ENCODE data around the gene CDK5R2.

CDK5R2 gene

DNA sequence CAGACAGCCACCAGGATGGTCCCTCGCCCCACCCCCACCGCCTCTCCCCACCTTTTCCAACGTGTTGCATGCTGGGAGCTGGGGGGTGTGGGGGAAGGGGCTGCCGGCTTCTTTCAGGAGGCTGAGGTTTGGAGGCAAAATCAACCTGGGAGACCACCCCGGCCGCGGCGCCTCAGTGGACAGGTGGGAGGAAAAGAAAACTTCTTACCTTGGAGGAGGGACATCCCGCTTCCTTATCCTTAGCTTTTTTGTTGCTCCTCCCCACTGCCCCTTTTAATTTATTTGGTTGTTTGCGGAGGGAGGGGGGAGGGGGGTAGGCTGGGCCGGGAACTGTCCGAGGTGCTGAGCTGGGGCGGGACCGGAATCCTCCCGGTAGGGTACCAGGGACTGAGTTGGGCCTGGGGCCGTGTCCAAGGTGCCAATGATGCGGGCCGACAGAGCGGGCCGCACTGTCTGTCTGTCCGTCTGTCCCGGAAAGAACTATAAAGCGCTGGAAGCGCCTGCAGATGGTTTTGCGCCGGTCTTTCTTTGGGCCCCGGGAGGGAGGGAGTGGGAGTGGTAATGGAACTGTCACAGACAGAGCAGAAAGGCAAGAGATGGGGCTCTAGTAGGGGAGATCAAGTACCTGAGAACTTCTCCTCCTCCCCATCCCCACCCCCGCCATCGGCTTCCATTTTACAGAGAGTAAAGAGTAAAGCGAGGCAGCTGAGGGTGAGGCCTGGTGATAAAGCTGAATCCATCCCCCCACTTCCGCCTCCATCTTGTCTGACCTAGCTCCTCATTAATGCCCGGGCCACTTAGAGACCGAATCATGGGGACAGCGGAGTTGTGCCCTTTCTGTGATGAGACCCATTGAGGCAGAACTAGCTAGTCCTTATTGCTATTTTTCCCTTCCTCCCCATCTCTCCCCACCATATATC lies 2.4 kb downstream of the CDK5R2 start:
- in situ Hi-C loops (cut with MboI; ENCODE audit: low sequenced_read_pairs), result no loop called here

DNA sequence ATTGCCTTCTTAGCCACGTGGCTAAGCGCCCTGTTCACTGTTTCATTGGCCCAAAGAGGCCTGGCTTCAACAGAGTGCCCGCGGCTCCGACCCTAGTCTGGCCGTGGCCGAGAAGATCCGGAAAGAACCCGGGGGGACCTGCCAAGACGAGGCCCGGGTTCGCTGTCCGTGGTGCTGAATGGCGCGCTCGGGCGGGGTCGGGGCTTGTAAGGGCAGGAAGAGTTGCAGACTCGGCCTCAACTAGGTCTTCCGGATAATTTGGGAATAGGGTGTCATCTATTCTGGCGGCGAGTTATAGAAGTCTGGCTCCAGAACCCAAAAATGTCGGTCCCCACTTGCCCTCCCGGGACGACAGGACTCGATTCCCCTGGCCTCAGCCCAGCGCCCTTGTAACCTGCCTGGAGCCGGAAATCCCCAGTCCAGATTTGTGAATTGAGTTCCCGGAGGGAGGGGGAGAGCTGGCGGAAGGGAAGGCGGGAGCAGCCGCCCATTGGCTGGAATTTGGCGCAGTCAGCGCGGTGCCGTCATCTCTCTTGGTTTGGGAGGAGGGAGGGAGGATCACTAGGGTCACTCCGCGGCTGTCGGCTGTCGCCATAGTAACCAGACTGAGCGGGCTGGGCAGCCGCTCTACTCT lies 3.5 kb downstream of the CDK5R2 start:
- in situ Hi-C loops (cut with MboI; ENCODE audit: low sequenced_read_pairs), result no loop called here

DNA sequence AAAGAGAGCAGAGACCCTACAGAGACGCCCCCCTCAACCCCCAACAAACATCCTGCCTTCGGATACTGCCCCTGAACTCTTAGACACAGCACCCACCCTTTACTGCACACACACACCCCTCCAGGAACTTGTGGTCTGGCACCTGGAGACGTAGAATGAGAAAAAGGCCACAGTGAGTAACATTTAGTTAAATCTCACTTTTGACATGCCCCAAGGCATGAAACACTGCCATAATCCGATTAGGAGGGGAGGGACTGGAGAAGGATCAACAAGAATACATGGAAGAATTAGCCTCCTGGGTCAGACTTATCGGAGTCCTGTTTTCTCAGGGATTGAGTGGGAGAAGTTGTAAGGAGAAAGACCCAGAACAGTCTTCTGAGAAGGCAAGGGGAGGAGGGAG lies 4.1 kb downstream of the CDK5R2 start:
- in situ Hi-C loops (cut with MboI; ENCODE audit: low sequenced_read_pairs), result no loop called here

DNA sequence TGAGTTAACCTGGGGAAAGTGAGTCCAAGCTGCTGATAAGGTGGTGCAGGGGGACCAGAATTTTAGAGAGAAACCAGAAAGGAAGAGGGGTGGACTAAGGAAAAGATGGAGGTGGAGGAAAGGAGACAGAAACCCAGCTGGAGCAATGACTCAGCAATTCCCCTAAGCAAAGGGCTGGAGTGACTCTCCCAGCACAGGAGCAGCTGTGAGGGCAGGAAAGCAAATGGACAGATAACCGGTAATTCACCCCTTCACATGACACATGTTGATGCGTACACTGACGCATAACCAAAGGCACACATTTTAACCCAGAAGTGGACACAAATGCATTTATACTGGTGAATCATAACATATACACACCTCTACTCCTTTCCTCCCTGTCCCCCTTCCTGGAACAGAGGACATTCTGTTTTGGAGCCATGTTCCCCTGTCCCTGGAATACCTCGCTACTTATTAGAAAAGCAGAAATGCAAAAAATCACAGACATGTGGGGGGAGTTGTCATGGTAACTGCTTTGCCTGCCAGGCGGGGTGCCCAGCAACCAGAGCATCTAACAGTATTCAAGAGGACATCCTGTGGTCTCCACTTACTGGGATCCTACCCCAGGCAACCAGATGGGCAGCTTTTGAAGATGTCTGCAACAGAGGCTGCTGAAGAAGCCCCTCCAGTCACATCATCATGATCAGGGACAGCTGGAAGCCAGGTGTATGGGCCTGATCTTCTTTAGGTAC lies 4.7 kb downstream of the CDK5R2 start:
- in situ Hi-C loops (cut with MboI; ENCODE audit: low sequenced_read_pairs), result no loop called here

DNA sequence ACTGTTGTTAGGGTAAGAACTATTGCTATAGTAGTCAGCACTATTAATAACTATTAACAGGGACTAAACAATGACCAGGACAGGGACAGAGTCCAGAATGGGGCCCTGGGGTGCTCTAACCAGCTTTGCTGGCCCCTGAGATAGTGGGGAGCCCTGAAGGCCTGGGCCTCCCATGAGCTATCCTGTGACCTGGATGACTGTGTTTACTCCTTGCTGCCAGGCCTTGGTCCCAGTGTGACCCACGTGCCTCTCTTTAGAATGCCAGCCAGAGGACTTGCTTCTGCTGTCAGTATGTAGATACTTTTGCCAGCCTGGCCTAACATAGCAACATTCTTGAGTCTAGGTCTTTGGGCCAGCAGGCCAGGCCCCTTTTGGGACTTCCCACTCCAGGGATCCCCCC lies 11.4 kb downstream of the CDK5R2 start:
- in situ Hi-C loops (cut with MboI; ENCODE audit: low sequenced_read_pairs), result no loop called here

DNA sequence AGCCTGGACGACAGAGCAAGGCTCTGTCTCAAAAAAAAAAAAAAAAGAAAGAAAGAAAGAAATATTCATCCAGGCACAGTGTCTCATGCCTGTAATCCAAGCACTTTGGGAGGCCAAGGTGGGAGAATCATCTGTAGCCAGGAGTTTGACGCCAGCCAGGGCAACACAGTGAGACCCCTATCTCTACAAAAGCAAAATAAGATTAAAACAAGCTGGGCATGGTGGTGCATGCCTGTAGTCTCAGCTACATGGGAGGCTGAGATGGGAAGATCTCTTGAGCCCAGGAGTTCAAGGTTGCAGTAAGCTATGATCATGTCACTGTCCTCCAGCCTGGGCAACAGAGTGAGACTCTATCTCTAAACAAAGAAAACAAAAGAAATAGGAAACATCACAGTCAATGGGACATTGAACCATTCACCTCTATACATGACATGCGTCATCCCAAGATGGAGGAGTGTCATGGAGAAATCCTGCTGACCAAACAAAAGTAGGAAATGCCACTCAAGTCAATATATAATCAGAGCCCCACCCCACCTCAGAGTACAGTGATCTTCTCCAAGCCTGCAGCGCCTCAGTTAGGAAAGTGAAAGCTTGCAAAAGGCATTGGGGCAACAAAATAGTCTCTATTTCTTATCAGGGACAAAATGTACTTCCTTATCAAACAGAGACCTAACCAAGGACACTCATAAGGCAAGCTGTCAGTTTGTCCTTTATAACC lies 15.8 kb downstream of the CDK5R2 start:
- in situ Hi-C loops (cut with MboI; ENCODE audit: low sequenced_read_pairs), result no loop called here

DNA sequence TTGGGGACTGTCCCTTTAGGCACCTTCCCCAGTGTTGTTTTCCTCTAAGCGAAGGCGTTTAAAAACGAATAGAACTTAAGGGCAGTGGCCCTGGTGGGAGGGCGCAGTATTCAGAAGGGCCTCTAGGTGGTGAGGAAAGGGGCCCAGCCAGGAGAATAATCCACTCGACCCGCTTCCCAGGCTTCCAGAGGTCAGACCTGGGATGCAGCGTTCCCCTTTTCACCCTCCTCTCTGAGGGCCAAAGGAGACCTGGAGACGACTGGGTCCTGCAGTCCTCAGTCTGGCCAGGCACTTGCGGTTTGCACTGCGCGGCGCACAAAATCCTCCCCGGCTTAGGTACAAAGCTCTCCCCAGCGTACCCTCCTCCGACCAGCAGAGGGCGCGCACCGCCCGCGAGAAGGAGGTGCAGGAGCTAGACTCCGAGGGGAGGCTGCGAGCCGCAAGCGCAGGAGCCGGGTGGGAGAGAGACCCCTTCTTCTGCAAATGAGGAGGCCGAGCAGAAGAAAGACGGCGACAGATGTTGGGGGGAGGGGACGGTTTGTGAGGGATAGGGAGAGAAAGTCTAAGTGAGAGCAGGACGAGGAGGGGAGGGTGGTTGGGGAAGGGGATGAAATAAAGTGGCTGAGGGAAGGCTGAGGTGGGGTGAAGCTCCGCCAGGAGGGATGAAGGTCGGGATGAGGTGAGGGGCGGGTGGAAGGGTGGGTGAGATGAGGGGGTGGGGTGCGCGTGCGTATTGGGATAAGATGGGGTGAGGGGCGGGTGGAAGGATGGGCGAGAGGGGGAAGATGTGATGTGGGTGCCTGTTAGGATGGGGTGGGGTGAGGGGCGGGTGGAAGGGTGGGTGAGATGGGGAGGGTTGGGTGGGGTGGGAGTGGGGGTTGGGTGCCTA lies 20.6 kb downstream of the CDK5R2 start:
- in situ Hi-C loops (cut with MboI; ENCODE audit: low sequenced_read_pairs), result no loop called here

DNA sequence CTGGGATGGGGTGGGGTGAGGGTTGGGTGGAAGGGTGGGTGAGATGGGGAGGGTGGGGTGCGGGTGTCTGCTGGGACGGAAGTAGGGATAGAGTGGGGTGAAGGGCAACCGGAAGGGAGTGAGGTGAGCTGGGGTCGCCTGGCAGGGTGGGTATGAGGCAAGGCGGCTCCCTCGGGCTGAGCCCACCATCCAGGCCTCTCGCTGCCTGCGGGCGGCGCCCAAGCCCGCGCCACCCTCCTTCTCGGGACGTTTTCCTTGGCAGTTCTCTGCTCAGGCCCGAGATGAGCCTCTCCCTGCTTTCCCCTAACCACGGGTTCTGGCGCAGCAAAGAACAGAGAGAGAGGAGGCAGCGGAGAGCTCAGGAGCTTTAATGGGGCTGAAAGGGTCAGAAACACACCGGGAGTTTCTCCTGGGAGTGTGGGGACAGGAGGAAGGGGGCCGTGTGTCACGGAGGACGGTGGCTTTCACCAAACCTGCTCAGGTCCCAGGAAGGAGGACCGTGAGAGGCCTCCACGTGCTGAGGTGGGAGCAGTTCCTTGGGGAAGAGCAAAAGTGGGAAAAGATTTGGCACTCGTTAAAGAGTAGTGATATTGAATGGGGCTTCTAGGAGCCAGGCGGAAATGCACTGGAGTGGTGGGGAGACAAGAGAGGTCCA lies 21.4 kb downstream of the CDK5R2 start:
- in situ Hi-C loops (cut with MboI; ENCODE audit: low sequenced_read_pairs), result no loop called here

DNA sequence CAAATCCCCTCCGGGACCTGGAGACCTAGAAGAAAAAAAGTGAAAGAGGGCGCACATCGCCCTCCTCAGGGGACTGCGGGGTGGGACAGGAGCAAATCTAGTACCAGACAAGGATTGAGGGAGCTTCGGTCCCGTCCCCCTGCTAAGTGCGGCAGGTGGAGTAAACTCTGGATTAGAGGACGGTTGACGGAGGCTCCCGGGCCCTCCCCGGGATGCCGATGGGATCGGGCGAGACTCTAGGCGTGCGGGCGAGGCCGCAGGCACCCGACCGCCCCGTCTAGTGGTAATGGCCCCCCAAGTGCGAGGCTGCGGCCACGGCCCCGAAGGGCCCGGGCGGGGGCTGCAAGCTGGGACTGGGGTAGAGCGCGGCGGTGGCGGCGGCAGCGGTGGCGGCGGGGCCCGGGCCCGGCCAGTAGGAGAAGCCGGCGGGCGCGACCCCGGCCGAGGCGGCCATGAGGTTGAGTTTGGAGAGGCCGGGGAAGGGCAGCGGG lies 22.0 kb downstream of the CDK5R2 start:
- in situ Hi-C loops (cut with MboI; ENCODE audit: low sequenced_read_pairs), result no loop called here

DNA sequence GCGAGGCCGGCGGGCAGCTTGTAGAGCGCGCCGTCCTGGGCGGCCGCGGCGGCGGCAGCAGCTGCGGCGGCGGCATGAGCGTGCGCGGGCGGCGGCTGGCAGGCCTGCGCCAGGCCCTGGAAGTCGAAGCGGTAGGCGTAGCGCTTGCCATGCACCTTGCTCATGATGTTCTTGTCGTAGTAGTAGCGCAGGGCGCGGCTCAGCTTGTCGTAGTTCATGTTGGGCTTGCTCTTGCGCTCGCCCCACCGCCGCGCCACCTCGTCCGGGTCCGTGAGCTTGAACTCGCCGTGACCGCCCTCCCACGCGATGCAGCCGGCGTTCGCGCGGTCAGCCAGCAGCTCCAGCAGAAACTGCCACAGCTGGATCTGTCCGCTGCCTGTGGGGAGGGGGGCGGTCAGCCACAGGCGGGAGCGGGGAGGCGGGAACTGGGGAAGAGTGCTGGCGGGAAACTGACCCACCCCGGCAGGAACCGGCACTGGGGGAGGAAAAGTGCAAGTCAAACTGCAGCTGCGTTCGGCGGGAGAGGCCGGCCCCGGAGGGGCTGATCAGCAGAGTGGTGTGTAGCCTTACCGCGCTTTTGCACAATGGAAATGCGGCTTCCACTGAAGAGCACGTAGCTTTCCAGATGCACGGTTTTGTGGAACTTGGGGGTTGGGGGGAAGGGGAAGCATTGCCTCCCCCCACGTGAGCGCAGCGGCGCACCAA lies 22.6 kb downstream of the CDK5R2 start:
- in situ Hi-C loops (cut with MboI; ENCODE audit: low sequenced_read_pairs), result no loop called here

DNA sequence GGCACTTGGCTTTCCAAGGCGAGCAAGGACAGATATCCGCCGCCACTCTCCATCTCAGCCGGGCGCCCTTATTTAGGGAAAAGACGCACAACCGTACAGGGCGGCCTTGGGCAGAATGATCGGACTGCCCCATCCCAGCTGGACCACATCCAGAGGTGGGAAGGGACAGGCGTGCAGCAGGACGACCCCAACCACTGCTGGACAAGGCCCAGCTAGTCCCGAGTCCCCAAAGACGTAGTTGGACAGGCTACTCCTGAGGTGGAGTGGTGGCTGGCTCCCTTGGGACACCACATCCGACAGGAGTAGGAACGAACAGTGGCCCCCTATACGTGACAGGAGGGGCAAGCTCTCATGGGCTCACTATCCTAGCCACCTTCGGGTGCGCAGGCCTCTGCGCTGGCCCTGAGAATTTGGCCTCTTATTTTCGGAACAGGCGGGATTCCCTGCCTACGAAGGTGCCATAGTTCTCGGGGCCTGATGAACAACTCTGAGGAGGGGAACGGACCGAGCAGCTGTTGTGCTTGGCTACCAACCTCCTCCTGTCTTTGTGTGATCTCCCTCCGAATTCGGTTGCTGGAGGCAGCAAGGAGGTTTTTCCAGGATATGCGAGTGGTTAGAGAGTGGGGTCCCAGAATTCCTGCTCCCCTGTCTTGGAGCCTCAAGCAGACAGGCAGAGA lies 23.3 kb downstream of the CDK5R2 start:
- in situ Hi-C loops (cut with MboI; ENCODE audit: low sequenced_read_pairs), result no loop called here

DNA sequence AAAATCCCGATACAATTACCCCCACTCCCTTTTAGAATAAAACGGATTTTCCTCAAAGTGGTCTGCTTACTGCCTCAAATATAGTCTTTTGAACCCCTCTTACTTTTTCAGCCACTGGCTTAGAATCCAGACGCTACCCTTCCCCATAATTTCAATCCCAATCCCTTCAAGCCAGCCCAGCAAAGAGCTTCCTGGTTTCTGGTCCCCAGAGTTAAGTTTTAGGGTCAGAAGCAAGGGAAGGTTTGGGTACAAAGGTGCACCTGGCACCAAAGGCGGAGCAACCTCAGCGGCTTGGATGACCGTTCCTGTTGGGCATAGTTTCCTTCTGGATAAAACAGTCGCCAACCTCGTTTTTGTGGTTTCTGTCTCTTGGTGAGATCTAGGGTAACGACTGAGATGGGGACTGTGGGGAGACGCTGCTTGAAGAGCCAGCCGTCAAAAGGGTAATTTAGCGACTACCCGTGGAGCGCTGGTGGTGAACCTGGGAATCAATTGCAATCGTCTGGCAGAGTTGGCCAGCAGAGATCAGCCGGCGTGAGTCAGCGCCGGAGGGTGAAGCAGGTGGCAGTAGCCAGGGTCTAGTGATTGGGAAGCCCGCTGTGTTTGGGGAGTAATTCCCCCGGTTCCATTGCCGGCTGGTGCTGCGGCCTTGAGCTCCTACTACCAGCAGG lies 23.9 kb downstream of the CDK5R2 start:
- in situ Hi-C loops (cut with MboI; ENCODE audit: low sequenced_read_pairs), result no loop called here

DNA sequence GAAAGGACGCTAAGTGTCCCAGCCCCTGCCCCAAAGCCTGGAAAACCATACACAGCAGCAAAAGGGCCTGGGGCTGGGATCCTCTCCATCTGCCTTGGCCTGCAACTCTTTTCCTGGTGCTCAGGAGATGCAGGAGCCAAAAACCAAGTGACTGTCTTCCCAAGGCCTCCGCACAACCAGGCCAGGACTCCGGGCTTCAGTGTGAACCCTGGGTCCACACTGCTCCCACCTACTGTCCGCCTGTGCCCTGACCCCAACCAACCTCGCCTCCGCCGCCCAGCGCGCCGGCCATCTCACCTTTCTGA lies 24.4 kb downstream of the CDK5R2 start:
- in situ Hi-C loops (cut with MboI; ENCODE audit: low sequenced_read_pairs), result no loop called here

DNA sequence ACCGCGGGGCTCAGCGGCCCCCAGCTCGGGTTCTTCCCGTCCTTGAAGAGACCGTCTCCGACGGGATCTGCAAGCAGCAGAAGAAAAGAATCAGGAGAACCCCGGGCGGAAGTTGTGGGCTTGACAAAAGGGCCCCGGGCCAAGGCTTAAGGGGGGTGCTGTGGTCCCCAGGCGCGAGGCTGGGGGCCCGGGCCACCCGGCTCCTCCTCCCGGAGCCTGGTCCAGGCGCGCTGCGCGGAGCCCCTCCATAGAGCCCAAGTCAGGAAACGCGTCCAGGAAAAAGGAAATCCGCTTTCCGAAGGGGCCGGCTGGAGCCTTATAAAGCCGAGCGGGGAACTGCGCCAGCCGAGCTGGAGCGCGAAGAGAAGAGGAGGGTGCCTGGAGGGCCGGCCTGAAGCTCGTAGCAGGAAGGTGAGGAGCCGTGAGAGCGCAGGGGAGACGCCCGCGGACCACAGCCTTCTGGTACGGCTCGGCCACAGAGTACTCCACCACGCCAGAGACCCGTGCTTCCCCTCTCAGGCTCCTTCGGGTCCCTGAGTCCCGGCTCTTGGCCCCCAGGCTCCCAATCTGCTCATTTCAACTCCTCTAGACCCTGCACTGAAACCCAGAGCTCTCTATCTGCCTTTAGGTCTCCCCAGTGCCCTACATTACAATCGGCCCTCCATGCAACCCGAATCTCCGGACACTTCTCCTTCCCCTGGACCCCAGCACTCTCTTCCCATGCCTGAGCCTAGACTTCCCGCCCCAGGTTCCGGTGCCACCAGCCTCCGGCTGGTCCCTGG lies 25.0 kb downstream of the CDK5R2 start:
- in situ Hi-C loops (cut with MboI; ENCODE audit: low sequenced_read_pairs), result no loop called here

DNA sequence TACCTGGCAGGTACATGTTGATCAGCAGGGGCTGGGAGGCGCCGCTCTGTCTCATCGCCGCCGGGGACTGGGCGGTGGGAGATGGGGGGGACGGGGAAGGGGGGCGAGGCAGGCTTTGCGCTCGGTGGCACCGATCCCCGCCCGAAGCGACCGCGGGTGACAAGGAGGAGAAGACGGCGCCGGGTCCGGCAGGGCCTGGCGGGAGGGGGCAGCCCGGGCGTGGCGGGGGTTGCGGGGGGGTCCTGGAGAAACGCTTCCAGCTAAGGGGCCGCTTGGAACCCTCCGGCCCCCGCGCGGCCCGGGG lies 25.5 kb downstream of the CDK5R2 start, which contains the start of gene FEV:
Gene FEV (minus strand): TSS at position 164 of the 304 bp plus-strand sequence. CDS start 109 bp downstream, at position 55.
- in situ Hi-C loops (cut with MboI; ENCODE audit: low sequenced_read_pairs), result no loop called here

DNA sequence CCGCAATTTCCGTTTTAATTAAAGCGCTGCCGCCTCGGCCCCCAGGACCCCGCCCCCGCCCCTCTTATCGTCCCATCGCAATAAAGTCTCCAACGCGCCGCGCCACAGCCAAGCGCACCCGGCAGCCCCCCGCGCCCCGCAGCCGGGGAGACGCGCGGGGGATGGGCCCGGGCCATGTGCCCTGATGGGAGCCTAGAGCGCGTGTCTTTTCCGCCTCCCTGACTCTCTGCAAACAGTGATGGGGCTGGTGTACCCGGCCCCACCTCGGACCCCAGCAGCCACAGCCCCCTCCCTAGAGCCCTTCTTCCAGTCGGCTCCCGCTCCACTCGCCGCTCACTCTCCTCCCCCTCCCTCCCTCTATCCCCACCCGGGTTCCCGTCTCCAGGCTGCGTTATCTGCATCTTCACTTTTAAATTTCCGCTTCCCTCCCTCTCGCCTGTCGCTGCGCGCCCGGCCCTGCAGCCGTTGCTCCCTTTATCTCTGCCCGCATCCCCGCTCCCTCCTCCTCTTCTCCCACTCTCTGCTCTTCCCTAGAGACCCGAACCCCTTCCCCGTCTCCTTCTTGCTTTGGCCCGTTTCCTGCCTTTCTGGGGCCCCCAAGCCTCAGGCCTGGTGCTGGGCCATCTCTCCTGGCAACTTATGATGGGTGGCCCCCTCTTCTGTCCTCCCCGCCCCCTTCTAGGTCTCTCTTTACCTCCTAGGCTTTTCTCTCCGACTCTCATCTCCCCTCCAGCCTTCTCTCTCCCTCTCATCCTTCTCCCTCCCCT lies 26.0 kb downstream of the CDK5R2 start:
- in situ Hi-C loops (cut with MboI; ENCODE audit: low sequenced_read_pairs), result no loop called here
